ENCODE measurements around the gene EPHB2. TPM values are rescaled to one million over a fixed set of nuclear protein-coding genes. Genes with fewer than 3 reads are reported as not detected.
A peak's percentile ranks its signal among the peaks of the same experiment; 100 is the strongest.

Gene EPHB2
- total and polyA plus RNA-seq, 2 donors (not counting 3 experiments of a cell fraction or from before 2014, with no cell fraction given) = 50.8 to 69.1 TPM

GRCh38 chr1:22673486-22674409 lies 36.9 kb upstream of the EPHB2 start:
- dilution Hi-C loops (cut with MboI; ENCODE audit: extremely low pct_ligation_motif_present, low sequenced_read_pairs) (loop anchor here (25.0 kb wide), 1 partner anchor 289 kb away; the partner anchor contains the start of gene LACTBL1), intact Hi-C loops (cut with micrococcal nuclease) (loop anchor here (1.0 to 2.0 kb wide), 6 partner anchors 31 to 291 kb away; no protein-coding TSS in a partner anchor)
- no peak overlapping the region for H3K4me3 ChIP-seq (replicated peaks in 1 of 3; ENCODE audit: insufficient read depth in 1 of 3, low read depth in 1 of 3, low read length in 3 of 3)
- H3K9me3 ChIP-seq (replicated peaks; ENCODE audit: control insufficient read depth, insufficient read depth, low read length) = no peaks in the 10 kb centered on the region
- DNase-seq (ENCODE audit: low read depth, low spot score) = peak; percentile 74
- peaks cover 10% of the 10 kb centered on the region for H3K4me1 ChIP-seq (ENCODE audit: control insufficient read depth, extremely low read depth, insufficient read depth, low read length)
- no peak overlapping the region for H3K9ac ChIP-seq (replicated peaks; ENCODE audit: extremely low read depth, insufficient read depth, low read length)
- no peaks in the 10 kb centered on the region for H4K20me1 ChIP-seq (replicated peaks; ENCODE audit: control insufficient read depth, extremely low read depth, insufficient read depth, low read length)
- H3K27me3 ChIP-seq (ENCODE audit: control insufficient read depth in 2 of 2, insufficient read depth in 2 of 2, low read length in 2 of 2) = peaks cover 11 to 12% of the 10 kb centered on the region in 2 experiments
- no peaks in the 10 kb centered on the region for H3K9me1 ChIP-seq (replicated peaks; ENCODE audit: control insufficient read depth, extremely low read depth, insufficient read depth, low read length)
- no peak overlapping the region for H3K4me2 ChIP-seq (ENCODE audit: insufficient read depth, low read length)
- TF ChIP-seq GATA2 (IDR thresholded peaks at IDR 0.05; ENCODE audit: insufficient read depth, insufficient read length, low read depth, low read length) (peak; percentile 53), EZH2 (IDR thresholded peaks at IDR 0.05; ENCODE audit: borderline replicate concordance, low read depth, low read length, severe bottlenecking) (peak; percentile 40), JUN (IDR thresholded peaks at IDR 0.05; ENCODE audit: borderline replicate concordance, insufficient read depth, insufficient read length, low read depth) (no peak)
- TF ChIP-seq, protein P1, sequence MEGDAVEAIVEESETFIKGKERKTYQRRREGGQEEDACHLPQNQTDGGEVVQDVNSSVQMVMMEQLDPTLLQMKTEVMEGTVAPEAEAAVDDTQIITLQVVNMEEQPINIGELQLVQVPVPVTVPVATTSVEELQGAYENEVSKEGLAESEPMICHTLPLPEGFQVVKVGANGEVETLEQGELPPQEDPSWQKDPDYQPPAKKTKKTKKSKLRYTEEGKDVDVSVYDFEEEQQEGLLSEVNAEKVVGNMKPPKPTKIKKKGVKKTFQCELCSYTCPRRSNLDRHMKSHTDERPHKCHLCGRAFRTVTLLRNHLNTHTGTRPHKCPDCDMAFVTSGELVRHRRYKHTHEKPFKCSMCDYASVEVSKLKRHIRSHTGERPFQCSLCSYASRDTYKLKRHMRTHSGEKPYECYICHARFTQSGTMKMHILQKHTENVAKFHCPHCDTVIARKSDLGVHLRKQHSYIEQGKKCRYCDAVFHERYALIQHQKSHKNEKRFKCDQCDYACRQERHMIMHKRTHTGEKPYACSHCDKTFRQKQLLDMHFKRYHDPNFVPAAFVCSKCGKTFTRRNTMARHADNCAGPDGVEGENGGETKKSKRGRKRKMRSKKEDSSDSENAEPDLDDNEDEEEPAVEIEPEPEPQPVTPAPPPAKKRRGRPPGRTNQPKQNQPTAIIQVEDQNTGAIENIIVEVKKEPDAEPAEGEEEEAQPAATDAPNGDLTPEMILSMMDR (IDR thresholded peaks at IDR 0.05; ENCODE audit: extremely low read depth in 1 of 2, insufficient read depth in 1 of 2, low read depth in 1 of 2, low read length in 2 of 2) = peak; percentile 67 to 86
- POLR2A ChIA-PET = no interaction called here
- H2AFZ ChIP-seq (ENCODE audit: low read depth, low read length) = no peak overlapping the region
- H3K27ac ChIP-seq (ENCODE audit: insufficient read depth, low read depth, low read length) = no peak overlapping the region
- H3K79me2 ChIP-seq (ENCODE audit: control insufficient read depth, insufficient read depth, low read length) = no peaks in the 10 kb centered on the region
- no peaks in the 10 kb centered on the region for H3K36me3 ChIP-seq (ENCODE audit: control insufficient read depth in 2 of 2, extremely low read depth in 1 of 2, insufficient read depth in 2 of 2, low read length in 2 of 2)
- no TSS peak for BruUV-seq (replicated peaks)
- FAIRE-seq = peak; percentile 85
- CTCF ChIA-PET = interaction anchor here (0.8 to 5.8 kb wide), 29 partner anchors 8 to 292 kb away, joined by 3 to 149 read pairs (median 5); no protein-coding TSS in a partner anchor
